Bronchial epithelial cell (primary cell): ENCODE results near the gene DNAH3. TPM values are rescaled to one million over a fixed set of nuclear protein-coding genes. Genes with fewer than 3 reads are reported as not detected.
"Not testable (repeated sequence)": the region's sequence is repeated elsewhere in the genome, so short reads cannot be mapped to it uniquely, and the experiment has no call there.

Source experiments
- DNase-seq: peaks from one replicate; pipeline ENCODE4 v3.0.0-alpha.2; 2010; ENCODE audit warnings: low read depth
- FAIRE-seq: peaks from 2 replicates; lab custom pipeline; 2011; peaks lifted over from hg19 to GRCh38; lab: Jason Lieb, UNC
- H3K27me3 ChIP-seq: 2 replicates; pipeline ENCODE4 v1.5.1; 2011; ENCODE audit warnings: low read length; ENCODE audit not compliant: control insufficient read depth, insufficient read depth
- H3K36me3 ChIP-seq: 2 replicates; pipeline ENCODE4 v1.5.1; 2011; ENCODE audit warnings: low read length; ENCODE audit not compliant: control insufficient read depth, insufficient read depth
- H3K4me3 ChIP-seq: 2 replicates; pipeline ENCODE4 v1.5.1; 2011; ENCODE audit warnings: mild to moderate bottlenecking, low read depth, low read length, control low read depth
- total RNA-seq: library from RNA; depleted of rRNA; stranded (reverse); fragments of >200 nt; gene quantifications from 2 replicates; pipeline ENCODE4 v1.2.1, GENCODE V29; 2014
- TF ChIP-seq, protein P1 (sequence below): IDR thresholded peaks from 2 replicates; pipeline ENCODE4 v1.5.1; 2011; ENCODE audit warnings: mild to moderate bottlenecking, moderate library complexity, low read length, control low read depth, inconsistent platforms; ENCODE audit not compliant: insufficient read depth, severe bottlenecking

The DNAH3 gene
- total RNA-seq, 1 donor from 2014 or later, result 0.26 TPM

DNA sequence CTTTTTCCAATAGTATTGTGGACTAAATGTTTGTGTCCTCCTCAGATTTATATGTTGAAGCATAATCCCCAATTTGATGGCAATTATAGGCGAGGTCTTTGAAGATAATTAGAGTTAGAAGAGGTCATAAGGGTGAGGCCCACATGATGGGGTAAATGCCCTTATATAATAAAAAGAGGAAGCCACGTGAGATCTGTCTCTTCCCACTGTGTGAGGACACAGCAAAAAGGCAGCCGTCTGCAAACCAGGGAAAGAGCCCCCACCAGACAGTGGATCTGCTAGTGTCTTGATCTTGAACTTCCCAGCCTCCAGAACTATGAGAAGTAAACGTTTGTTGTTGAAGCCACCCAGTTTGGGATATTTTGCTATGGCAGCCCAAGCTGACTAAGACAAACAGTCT, 174.1 kb downstream of the DNAH3 start:
- Histone ChIP-seq H3K27me3 (no peaks in the 10 kb centered on the region), H3K36me3 (no peaks in the 10 kb centered on the region), H3K4me3 (no peak overlapping the region)
- TF ChIP-seq, protein P1, sequence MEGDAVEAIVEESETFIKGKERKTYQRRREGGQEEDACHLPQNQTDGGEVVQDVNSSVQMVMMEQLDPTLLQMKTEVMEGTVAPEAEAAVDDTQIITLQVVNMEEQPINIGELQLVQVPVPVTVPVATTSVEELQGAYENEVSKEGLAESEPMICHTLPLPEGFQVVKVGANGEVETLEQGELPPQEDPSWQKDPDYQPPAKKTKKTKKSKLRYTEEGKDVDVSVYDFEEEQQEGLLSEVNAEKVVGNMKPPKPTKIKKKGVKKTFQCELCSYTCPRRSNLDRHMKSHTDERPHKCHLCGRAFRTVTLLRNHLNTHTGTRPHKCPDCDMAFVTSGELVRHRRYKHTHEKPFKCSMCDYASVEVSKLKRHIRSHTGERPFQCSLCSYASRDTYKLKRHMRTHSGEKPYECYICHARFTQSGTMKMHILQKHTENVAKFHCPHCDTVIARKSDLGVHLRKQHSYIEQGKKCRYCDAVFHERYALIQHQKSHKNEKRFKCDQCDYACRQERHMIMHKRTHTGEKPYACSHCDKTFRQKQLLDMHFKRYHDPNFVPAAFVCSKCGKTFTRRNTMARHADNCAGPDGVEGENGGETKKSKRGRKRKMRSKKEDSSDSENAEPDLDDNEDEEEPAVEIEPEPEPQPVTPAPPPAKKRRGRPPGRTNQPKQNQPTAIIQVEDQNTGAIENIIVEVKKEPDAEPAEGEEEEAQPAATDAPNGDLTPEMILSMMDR, result no peak
- DNase-seq (no peak), FAIRE-seq (no peak)

DNA sequence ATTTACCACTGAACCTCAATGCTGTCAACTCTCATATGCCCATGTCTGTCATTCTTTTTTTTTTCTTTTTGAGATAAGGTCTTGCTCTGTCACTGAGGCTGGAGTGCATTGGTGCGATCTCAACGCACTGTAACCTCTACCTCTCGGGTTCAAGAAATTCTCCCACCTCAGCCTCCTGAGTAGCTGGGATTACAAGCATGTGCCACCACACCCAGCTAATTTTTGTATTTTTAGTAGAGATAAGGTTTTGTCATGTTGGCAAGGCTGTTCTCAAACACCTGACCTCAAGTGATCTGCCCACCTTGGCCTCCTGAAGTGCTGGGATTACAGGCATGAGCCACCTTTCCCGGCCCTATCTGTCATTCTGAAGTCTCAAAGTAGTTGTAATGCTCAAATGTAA, 177.4 kb downstream of the DNAH3 start:
- H3K27me3 ChIP-seq, DNase-seq, H3K36me3 ChIP-seq, FAIRE-seq, H3K4me3 ChIP-seq: not testable (repeated sequence)

DNA sequence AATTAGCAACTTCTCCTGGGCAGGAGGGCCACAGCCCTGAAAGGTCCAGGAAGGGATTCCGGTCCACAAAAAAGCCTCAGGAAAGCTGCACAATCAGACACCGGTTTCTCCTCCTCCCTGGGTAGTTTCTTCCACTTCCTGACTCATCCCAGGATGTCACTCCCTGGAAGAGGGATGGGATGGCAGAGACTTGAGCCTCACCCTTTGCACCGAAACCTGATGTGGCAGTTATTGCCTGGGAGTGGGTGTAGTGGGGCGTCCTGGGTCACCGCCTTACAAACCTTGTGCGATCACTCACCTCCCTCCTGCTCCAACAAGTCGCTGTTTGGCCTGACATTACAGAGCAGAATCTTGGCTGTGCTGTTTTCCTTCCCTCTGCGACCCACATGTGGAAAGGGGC, 179.2 kb downstream of the DNAH3 start:
- FAIRE-seq (peak; percentile 93), DNase-seq (peak; percentile 42)
- H3K27me3 ChIP-seq, result no peaks in the 10 kb centered on the region
- no peak overlapping the region for H3K4me3 ChIP-seq
- H3K36me3 ChIP-seq, result no peaks in the 10 kb centered on the region
- TF ChIP-seq, protein P1, result no peak

DNA sequence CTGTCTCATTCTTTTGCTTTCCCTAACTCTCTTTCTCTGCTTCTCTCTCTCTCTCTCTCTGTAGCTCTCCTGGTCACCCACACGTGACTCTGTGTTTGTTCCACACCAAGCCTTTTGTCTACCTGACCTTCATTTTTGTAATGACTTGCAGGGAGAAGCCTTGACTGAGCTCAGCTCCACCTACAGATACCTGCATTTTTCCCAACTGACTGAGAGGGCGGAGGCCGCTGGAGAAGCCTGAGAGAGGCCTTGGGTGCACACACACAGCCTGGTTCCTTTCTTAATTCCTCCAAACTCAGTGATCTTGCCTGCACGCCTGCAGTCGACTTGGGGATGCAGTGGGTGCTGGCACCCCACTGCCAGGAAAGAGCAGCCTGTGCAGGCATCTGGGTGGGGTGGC, 181.3 kb downstream of the DNAH3 start:
- Histone ChIP-seq H3K4me3 (no peak overlapping the region), H3K27me3 (no peaks in the 10 kb centered on the region), H3K36me3 (no peaks in the 10 kb centered on the region)
- TF ChIP-seq, protein P1, result no peak
- FAIRE-seq (no peak), DNase-seq (peak; percentile 29)

DNA sequence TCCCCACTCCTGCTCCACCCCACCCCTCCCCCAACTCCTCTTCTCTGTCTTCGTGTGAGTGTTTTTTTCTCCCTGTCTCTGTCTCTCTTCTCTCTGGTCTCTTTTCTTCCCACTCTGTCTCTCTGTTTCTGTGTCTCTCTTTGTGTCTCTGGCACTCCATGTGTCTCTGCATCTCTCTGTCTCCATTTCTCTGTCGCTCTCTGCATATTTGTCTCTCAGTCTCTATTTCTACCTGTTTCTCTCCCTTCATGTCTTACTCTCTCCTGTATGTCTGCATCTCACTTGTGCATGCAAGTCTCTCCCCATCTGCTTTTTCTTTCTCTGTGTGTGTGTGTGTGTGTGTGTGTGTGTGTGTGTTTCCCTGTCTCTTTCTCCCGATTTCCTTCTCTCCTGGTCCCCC, 181.9 kb downstream of the DNAH3 start:
- no peak for FAIRE-seq
- H3K27me3 ChIP-seq, result no peaks in the 10 kb centered on the region
- no peaks in the 10 kb centered on the region for H3K36me3 ChIP-seq
- no peak overlapping the region for H3K4me3 ChIP-seq
- DNase-seq, result no peak
- TF ChIP-seq, protein P1, result no peak

DNA sequence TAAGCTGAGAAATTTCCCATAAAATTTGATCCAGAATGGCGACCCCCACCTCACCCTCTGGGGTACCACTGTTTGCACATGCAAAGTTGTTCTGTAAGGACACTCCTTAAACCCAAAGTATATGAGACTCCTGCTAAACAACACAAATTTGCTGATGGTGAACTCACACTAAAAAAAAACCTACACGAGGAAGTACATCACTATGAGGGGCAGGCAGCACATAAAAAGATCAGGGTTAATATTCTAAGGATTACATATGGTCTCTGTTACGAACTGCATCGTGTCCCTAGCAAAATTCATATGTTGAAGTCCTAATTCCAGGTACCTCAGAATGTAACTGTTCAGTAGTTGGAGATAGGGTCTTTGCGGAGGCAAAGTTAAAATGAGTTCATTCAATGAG, 189.7 kb downstream of the DNAH3 start:
- no peak for DNase-seq
- no peak for FAIRE-seq
- H3K27me3 ChIP-seq, result no peaks in the 10 kb centered on the region
- H3K36me3 ChIP-seq, result no peaks in the 10 kb centered on the region
- TF ChIP-seq, protein P1, result no peak
- H3K4me3 ChIP-seq, result no peak overlapping the region
